HT-29 (cell line): ENCODE data around the gene ATP2B2. TPM values are rescaled to one million over a fixed set of nuclear protein-coding genes. Genes with fewer than 3 reads are reported as not detected.

ENCODE experiments used
- DNase-seq: peaks from one replicate; pipeline ENCODE4 v3.0.0-alpha.2; 2015; ENCODE audit warnings: low spot score
- total RNA-seq: library from RNA; depleted of rRNA; stranded (reverse); fragments of >200 nt; shearing (Covaris generic); gene quantifications from 2 replicates; pipeline ENCODE4 v1.2.3, GENCODE V29; 2014

The ATP2B2 gene
- total RNA-seq, 1 experiment from 2014 or later, result not detected

- no peak for DNase-seq
These were observed 139.6 kb downstream of the ATP2B2 start for GRCh38 chr3:10365791-10366190.

DNA sequence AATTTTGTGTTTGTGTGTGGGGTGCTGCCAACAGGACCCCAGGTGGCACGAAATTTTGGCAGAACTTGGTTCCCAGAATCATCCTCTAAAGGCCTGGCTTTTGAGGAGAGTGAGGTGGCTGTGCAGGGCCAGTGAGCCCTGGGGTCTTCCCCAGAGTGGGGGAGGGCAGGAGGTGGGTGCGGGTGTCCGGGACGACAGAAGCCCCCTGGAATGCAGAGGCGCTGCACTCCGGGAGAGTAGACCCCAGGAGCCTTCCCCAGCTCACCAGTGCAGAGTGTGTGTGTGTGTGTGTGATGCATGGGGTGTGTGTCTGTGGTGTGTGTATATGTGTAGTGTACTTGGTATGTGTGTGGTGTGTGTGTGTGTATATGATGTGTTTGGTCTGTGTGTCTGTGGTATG lies 140.1 kb downstream of the ATP2B2 start:
- DNase-seq, result no peak

GRCh38 chr3:10364806-10365205 lies 140.6 kb downstream of the ATP2B2 start:
- DNase-seq, result no peak

DNA sequence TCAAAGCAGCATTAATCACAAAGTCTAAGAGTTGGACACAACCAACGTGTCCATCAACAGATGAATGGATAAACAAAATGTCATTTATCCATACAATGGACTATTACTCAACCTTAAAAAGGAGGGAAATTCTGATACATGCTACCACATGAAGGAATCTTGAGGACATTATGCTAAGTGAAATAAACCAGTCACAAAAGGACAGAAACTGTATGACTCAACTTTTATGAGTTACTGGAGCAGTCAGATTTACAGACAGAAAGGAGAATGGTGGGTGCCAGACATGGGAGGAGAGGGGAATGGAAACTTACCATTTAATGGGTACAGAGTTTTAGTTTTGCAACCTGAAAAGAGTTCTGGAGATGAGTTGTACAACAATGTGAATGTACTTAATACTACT lies 141.5 kb downstream of the ATP2B2 start:
- no peak for DNase-seq

DNA sequence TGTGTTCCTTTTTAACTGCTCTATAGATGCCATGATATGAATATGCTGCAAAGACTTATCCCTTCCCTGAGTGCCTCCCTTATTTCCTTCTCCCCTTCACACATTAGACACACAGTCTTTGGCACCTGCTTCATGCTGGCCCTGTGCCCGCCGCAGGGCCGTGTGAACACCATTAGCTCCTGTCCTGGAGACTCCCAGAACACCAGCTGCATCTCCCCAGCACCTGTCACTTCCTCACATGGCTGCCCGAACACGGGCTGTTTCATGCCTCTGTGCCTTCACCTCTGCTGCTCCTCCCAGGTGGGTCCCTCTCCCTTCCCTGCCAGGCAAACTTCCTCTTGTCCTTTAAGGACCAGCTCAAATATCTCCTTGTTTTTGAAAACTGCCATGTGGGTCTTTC lies 144.0 kb downstream of the ATP2B2 start:
- no peak for DNase-seq

DNA sequence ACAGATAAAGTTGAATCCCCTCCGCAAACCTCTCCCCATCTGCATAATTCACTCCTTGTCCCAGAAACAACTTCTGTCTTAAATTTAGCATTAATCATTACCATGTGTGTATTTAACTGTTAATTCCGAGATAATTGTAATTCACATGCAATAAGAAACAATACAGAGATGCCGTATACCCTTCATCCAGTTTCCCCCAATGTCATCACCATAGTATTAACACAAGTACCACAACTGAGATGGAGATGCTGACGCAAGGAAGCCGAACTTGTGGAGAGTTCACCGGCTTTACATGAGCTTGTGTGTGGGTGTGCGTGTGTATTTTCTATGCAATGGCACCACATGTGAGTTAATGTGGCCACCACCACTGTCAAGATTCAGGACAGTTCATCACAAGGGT lies 144.9 kb downstream of the ATP2B2 start:
- no peak for DNase-seq

- no peak for DNase-seq
These were observed 145.6 kb downstream of the ATP2B2 start for GRCh38 chr3:10359761-10360161.

GRCh38 chr3:10358309-10358980 lies 146.9 kb downstream of the ATP2B2 start:
- DNase-seq, result no peak

- no peak for DNase-seq
These were observed 147.6 kb downstream of the ATP2B2 start for GRCh38 chr3:10357592-10358308.

DNA sequence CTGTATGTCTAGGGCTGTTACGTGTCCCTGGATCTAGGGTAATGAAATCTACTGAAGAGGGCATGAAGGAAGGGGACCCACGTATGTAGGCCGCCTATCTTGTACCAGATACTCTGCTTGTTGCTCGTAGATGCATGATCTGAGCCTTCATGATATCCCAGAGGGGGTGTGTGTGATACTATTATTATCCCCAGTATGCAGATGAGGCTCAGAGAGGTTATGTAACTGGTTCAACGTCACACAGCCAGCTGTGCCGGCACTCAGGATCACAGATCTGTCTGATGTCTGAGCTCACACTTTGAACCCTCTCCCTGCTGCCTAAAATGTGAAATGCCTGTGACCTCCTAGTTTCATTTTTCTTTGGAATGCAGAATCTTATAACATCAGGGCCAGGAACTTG lies 148.3 kb downstream of the ATP2B2 start:
- DNase-seq, result no peak

DNA sequence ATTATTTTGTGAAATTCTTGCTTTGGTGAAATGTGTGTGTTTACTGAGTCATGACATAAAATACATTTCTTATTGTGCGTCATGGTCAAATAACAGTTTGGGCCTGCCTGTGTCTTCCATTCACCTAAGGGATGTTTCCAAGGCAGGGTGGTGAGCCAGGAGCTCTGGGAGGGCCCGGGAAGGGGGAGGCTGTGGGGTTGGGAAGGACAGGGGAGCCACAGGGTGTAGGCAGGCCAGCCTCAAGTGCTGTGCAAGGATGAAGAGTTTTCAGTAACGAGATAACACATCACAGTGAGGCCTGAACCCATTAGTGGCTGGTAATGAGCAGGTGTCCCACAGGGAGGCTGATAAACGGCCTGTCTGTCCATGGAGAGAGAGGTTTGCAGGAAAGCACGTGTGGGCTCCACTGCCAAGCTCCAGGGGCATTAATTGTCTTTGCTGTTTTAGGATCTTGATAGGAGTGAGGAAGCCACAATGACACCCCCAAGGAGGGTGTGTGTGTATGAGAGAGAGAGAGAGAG lies 148.9 kb downstream of the ATP2B2 start:
- DNase-seq, result no peak

DNA sequence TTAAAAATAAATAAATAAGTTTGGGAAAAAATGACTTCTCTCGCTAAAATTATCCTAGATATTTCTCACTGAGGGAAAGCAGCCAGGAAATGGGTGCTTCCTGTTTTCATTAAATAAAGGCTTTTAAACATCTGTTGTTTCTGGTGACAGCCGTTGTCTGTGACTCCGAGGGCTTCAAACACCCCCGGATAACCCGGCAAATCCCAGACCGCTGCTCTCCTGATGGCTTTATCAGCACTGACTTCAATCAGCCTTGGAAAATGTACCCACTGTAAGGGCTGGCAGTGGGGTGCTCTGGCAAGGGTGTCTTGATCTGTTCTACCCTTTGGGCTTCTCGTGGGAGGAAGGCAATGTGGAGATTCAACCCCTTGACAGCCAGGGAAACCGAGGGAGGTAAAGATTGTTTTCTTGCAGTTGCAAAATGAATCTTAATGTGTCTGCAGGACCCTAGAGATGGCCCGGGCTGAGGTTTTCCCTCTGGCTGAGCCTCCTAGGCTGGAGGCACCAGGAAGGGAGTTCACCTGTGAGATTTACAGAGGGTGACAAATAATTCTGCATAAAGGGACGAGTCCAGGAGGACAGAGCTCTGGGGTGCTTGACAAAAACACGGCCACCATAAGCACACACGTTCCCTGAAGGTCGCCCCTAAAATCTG lies 150.9 kb downstream of the ATP2B2 start:
- no peak for DNase-seq

GRCh38 chr3:10353661-10354360 lies 151.6 kb downstream of the ATP2B2 start:
- DNase-seq, result no peak

DNA sequence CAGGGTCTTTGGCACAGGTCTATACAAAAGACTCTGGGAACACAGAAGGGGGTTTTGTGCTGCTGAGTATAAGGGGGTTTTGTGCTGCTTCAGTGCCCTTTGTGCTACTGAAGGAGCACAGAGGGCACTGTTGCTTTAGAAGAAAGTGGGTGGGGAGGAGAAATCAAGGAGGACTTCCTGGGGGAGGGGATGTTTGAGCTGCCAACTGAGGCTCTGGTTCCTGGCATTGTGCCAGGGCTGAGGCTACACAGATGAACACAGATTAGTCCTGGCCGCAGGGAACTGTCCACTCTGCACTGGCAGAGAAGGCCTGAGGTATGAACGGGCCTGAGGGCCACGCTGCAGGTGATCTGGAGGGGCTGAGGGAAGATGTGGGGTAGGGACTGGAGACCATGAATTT lies 152.2 kb downstream of the ATP2B2 start:
- no peak for DNase-seq

- DNase-seq, result no peak
These were observed 153.1 kb downstream of the ATP2B2 start for GRCh38 chr3:10352146-10352911.

DNA sequence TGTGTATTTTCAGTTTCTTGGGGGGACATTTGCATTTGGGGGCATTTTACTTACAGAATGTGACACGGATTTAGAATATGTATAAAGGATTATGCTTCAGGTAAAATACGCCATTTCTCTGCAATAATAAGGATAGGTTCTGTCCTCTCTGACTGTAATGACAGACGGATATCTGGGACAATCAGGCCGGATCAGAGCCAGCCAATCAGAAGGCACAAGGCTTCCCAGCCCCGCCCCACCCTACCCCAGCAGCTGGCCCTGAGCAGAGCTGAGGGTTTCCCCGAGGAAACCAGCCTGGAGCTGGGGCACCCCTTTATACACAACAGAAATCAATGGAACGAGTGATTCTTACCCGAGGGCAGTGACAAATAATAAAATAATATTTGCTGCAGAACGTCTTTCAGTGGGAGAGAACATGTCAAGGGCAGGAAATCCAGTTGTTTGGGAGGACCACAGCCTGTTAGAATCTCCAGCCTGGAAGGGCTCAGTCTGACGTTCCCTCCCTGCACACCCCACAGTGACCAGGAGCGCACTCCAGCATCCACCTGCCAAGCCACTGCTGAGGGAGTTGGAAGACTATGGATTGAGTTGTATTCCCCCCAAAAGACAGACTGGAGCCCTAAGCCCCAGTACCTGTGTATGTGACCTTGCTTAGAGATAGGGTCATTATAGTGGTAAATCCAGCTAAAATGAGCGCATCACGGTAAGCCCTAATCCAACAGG lies 154.2 kb downstream of the ATP2B2 start:
- peak; percentile 2 for DNase-seq

DNA sequence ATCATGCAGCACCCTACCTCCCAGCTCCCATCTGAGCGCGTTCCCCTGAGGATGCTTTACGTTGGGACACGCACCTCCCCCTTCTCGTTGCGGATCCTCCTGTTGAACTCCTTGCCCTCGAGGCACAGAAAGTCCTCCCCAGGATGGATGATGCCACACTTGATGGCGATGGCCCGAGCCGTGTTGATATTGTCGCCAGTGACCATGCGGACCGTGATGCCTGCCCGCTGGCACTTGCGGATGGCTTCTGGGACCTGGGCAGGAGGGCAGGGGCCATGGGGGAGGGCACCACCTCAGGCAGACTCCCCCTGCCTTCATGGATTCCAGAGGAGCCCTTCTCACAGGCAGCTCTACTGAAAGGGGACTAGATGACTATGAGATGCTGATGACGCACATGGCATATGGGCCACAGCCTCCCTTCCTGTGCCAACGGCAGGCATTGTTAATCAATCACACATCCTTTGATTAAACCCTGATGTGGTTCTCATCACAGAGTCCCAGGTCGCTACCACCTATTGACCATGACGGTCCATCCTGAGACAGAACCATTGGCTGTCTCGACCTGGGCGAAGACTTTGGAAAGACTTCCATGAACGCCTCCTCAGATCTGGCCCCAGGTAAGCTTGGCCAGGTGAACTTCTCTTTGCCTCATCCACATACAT lies 154.9 kb downstream of the ATP2B2 start:
- no peak for DNase-seq

GRCh38 chr3:10349801-10350200 lies 155.6 kb downstream of the ATP2B2 start:
- DNase-seq, result no peak

GRCh38 chr3:10348404-10348721 lies 157.0 kb downstream of the ATP2B2 start:
- DNase-seq, result no peak
